Tibial artery (tissue), 4 donors: ENCODE data around the gene LPGAT1.

ENCODE experiments used
- DNase-seq, 2 donors: peaks; one replicate each; pipeline ENCODE4 v3.0.0-alpha.2; 2019
- H3K27ac ChIP-seq, 2 donors: fragments of 200-600 bp; sonication (generic) in 1 of 2; 1 replicate in 1 of 2; 2 replicates in 1 of 2; pipeline ENCODE4 v1.5.1; 2018 to 2019; ENCODE audit warnings: mild to moderate bottlenecking in 1 of 2
- H3K27me3 ChIP-seq, 2 donors: fragments of 200-600 bp; sonication (generic) in 1 of 2; one replicate each; pipeline versions ENCODE4 v1.5.1 to v1.6.0; 2016 to 2019
- H3K36me3 ChIP-seq, 3 donors: fragments of 200-600 bp; sonication (generic) in 2 of 3; one replicate each; pipeline ENCODE4 v1.5.1; 2016 to 2019; ENCODE audit warnings: mild to moderate bottlenecking in 2 of 3
- H3K4me1 ChIP-seq, 4 donors: fragments of 200-600 bp; sonication (generic) in 2 of 4; 1 replicate in 3 of 4; 2 replicates in 1 of 4; pipeline ENCODE4 v1.5.1; 2016 to 2019
- H3K4me3 ChIP-seq, 2 donors: fragments of 200-600 bp; sonication (generic) in 1 of 2; 1 replicate in 1 of 2; 2 replicates in 1 of 2; pipeline ENCODE4 v1.5.1; 2018 to 2019; ENCODE audit warnings: mild to moderate bottlenecking in 2 of 2
- H3K9me3 ChIP-seq, 3 donors: fragments of 200-600 bp; sonication (generic) in 1 of 3; one replicate each; pipeline ENCODE4 v1.5.1; 2016 to 2019
- CTCF ChIP-seq, 2 experiments: fragments of 200-600 bp in 1 of 2; fragments of 450-650 bp in 1 of 2; IDR thresholded peaks; one replicate each; pipeline ENCODE4 v1.5.1; 2017 to 2019; ENCODE audit warnings: antibody characterized with exemption in 2 of 2, mild to moderate bottlenecking in 1 of 2, moderate library complexity in 1 of 2
- intact Hi-C: fragments of 100-400 bp; cut with DNase I; formaldehyde crosslinking; loops from one replicate; pipeline ENCODE4 v1.15.0; 2023; ENCODE audit warnings: low total_unique reads

Gene LPGAT1

DNA sequence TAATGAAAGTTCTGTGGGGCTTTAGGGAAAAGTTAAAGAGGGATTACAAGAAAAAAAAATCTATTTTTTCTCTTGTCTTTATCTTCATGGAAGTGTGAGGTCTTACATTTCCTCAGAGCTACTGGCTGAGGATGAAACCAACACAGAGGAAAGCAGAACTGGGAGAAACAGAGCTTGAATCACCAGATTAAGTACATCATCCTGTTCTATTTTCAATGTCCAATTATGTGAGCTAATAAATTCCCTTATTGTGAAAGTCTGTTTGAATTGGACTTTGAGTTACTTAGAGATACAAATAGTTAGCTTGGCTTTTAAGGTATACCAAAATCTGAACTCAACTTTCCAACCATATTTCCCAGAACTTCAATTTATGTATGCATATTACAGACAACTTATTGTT, 69.2 kb downstream of the LPGAT1 start:
- TF ChIP-seq CTCF (IDR thresholded peaks at IDR 0.05) = no peak
- no peak overlapping the region for H3K27ac ChIP-seq
- DNase-seq = no peak

DNA sequence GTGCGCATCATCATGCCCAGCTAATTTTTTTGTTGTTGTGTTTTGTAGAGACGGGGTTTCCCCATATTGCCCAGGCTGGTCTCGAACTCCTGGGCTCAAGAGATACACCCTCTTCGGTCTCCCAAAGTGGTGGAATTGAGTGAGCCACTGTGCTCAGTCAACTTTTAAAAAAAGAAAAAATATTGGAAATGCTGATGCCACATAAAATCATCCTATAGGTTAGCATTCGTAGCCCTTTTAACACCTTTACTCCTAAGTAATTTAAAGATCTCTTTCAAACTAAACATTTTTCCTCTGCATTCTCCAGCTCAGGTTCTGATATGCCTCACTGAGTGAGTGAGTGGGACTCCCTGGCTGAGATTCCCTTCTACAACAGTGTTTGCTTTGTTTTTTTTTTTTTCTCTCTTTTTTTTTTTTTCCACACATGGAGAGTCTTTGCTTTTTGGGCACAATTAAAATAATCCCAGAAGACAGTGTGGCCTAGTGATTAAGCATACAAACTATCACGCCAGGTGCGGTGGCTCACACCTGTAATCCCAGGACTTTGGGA, 74.0 kb downstream of the LPGAT1 start:
- Histone ChIP-seq H3K4me1 (no peaks in the 10 kb centered on the region), H3K9me3 (no peaks in the 10 kb centered on the region), H3K36me3 (peaks cover 9 to 12% (median 10%) of the 10 kb centered on the region in 3 donors), H3K4me3 (no peak overlapping the region), H3K27ac (no peak overlapping the region), H3K27me3 (no peaks in the 10 kb centered on the region)
- intact Hi-C loops = no loop called here
- no peak for TF ChIP-seq CTCF (IDR thresholded peaks at IDR 0.05)
- no peak for DNase-seq

More for the DNA sequence above, 69.2 kb downstream of the LPGAT1 start:
- Histone ChIP-seq H3K27me3 (no peaks in the 10 kb centered on the region), H3K4me3 (no peak overlapping the region), H3K4me1 (no peaks in the 10 kb centered on the region), H3K36me3 (peaks cover 15 to 22% (median 17%) of the 10 kb centered on the region in 3 donors), H3K9me3 (no peaks in the 10 kb centered on the region)
- intact Hi-C loops = no loop called here

DNA sequence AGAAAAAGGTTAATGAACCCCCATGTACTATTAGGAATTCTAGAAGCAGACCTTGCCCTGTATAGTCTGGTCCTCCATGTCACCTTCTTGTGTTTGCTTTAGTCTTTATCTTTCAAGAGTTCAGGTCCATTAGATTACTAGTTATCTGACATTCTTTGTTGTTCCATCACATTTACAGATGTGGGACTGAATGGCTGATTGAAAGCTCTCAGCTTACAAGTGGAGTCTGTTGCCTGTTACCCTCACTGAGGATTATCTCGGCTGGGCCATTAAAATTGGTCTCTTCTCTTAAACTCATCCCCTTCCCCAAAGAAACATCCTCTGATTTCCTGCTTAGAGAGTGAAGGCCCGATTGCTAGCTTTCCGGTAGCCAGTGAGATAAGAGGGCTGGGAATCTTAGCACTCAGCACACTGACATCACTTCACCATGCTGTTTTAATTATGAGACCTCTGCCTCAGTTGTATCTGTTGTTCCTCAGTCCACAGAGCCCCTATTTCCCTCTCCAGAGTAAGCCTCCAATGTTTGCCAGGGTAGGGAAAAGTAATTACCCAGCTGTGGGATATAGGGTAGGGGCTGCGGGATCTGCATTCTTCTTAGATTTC, 76.8 kb downstream of the LPGAT1 start:
- peaks cover 26 to 32% (median 29%) of the 10 kb centered on the region in 3 donors for H3K36me3 ChIP-seq
- H3K27ac ChIP-seq = no peak overlapping the region
- H3K9me3 ChIP-seq = no peaks in the 10 kb centered on the region
- no peak overlapping the region for H3K4me3 ChIP-seq
- no peak for DNase-seq
- no peak for TF ChIP-seq CTCF (IDR thresholded peaks at IDR 0.05)
- H3K27me3 ChIP-seq = no peaks in the 10 kb centered on the region
- H3K4me1 ChIP-seq = no peaks in the 10 kb centered on the region
- intact Hi-C loops = no loop called here

GRCh38 chr1:211752951-211753486, 77.5 kb downstream of the LPGAT1 start:
- TF ChIP-seq CTCF (IDR thresholded peaks at IDR 0.05) = no peak
- H3K27me3 ChIP-seq = no peaks in the 10 kb centered on the region
- no peaks in the 10 kb centered on the region for H3K4me1 ChIP-seq
- no peak for DNase-seq
- H3K36me3 ChIP-seq = peaks cover 22 to 33% (median 31%) of the 10 kb centered on the region in 3 donors
- no peak overlapping the region for H3K4me3 ChIP-seq
- H3K27ac ChIP-seq = no peak overlapping the region
- H3K9me3 ChIP-seq = no peaks in the 10 kb centered on the region
- intact Hi-C loops = no loop called here

DNA sequence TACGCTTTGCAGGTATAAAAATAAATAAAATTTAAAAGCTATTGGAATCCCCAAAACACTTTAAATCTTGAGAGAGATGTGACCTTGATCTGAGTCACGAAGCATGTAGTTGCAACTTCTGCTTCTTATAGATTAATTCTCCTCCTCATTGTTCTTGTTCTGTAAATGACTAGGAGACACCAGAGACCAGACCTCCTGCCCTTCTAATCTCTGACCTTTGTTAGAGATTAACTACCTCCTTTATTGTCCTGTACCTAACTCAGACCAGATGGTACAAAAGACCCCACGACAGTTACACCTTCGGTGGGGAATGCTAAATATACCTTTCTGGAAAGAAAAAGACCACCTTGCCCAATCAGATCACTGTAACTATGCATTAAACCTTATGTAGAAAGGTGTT, 78.2 kb downstream of the LPGAT1 start:
- Histone ChIP-seq H3K36me3 (peaks cover 23 to 37% (median 32%) of the 10 kb centered on the region in 3 donors), H3K9me3 (no peaks in the 10 kb centered on the region), H3K4me1 (no peaks in the 10 kb centered on the region), H3K27ac (no peak overlapping the region), H3K4me3 (no peak overlapping the region), H3K27me3 (no peaks in the 10 kb centered on the region)
- no peak for TF ChIP-seq CTCF (IDR thresholded peaks at IDR 0.05)
- no peak for DNase-seq
- intact Hi-C loops = no loop called here
